Mesodermal cell (in vitro differentiated cells): ENCODE results near the gene RGS6.

Source experiments
- H3K27ac ChIP-seq: 2 replicates; pipeline ENCODE4 v1.7.0; 2013; ENCODE audit warnings: mild to moderate bottlenecking, low read depth, low read length, moderate library complexity; ENCODE audit not compliant: severe bottlenecking
- H3K36me3 ChIP-seq: 2 replicates; pipeline ENCODE4 v1.7.1; 2013; ENCODE audit warnings: mild to moderate bottlenecking, low read length, moderate library complexity; ENCODE audit not compliant: control insufficient read depth, insufficient read depth
- H3K4me1 ChIP-seq: one replicate; pipeline ENCODE4 v1.7.1; 2013; ENCODE audit warnings: mild to moderate bottlenecking, low read length; ENCODE audit not compliant: insufficient read depth, control insufficient read depth, poor library complexity, severe bottlenecking
- H3K4me3 ChIP-seq: 2 replicates; pipeline ENCODE4 v1.7.0; 2013; ENCODE audit warnings: low read length, control low read depth, mild to moderate bottlenecking; ENCODE audit not compliant: insufficient read depth, poor library complexity, severe bottlenecking; ENCODE audit errors: extremely low read depth
- H3K9me3 ChIP-seq: 2 replicates; pipeline ENCODE4 v1.7.1; 2013; ENCODE audit warnings: mild to moderate bottlenecking, low read length, moderate library complexity; ENCODE audit not compliant: control insufficient read depth
- WGBS, 2 experiments: methylation state at CpG; one replicate each; pipeline ENCODE4 v1.1.5; 2013; ENCODE audit warnings: missing lambda C conversion rate in 2 of 2; ENCODE audit not compliant: insufficient coverage in 2 of 2; 5-methylcytosine and 5-hydroxymethylcytosine counted together

The RGS6 gene

DNA sequence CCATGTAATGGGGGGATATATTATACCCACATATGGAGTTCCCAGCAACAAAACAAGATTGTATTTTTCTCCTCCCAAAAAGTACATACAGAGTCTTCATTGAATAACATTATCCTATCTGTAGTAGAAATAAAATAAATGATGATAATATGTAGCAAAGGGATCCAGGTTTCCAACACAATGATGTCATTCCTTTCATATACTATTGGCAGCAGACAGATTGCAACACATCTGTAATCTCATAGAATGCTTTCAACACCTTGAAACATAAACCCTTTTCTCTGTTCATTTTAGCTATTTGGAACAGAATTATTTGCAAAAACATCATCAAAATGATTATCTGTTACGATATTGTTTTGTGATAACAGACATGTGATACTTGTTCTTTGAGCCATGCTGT is 644.0 kb downstream of the RGS6 start:
- no peaks in the 10 kb centered on the region for H3K36me3 ChIP-seq
- no peaks in the 10 kb centered on the region for H3K4me1 ChIP-seq
- no CpG with 5 or more reads among the region's 1 CpG for WGBS, 2 experiments
- no peaks in the 10 kb centered on the region for H3K9me3 ChIP-seq
- no peak overlapping the region for H3K27ac ChIP-seq
- H3K4me3 ChIP-seq, result no peak overlapping the region

DNA sequence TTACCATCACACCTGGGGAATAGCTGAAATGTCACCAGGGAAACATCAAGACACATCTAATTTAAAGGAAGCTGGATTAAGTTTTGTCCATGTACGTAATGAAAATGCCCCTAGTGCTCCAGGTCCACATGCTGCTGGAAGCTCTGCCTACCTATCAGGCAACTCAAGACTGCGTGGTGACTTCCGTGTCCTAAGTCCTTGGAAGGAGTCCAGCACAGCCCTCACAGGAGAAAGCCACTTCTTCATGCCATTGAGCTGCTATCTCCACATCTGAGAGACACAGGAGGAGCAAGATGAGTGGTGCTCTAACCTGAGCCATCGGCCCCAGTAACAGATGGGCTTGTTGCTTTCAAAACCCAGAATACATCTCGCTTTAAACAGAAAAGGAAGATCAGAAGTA is 645.3 kb downstream of the RGS6 start:
- H3K4me1 ChIP-seq, result no peaks in the 10 kb centered on the region
- 93 to 96% methylated on average over 4 of the region's 5 CpGs for WGBS, 2 experiments

DNA sequence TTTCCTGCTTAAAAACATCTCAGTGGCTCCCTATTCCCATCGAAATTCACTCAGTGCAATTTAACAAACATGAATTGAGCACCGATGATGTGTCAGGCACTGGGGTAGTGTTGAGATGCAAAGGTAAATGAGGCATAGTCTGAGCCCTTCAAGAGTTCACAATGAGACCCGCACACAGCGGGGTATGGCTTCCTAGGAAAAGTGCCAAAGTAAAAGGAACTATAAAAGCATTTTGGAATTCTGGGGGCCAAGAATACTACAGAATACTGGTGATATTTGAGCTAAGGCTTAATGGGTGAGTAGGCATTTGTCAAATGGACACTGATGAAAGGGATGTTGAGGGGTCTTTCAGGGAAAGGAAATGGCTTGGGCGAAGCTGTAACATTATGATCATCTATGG is 646.3 kb downstream of the RGS6 start:
- Histone ChIP-seq H3K4me1 (no peaks in the 10 kb centered on the region), H3K9me3 (no peaks in the 10 kb centered on the region), H3K27ac (no peak overlapping the region), H3K36me3 (no peaks in the 10 kb centered on the region), H3K4me3 (no peak overlapping the region)
- 81 to 97% methylated on average over 3 of the region's 5 CpGs for WGBS, 2 experiments

More for the DNA sequence above, 645.3 kb downstream of the RGS6 start:
- Histone ChIP-seq H3K4me3 (no peak overlapping the region), H3K9me3 (no peaks in the 10 kb centered on the region), H3K27ac (no peak overlapping the region), H3K36me3 (no peaks in the 10 kb centered on the region)

DNA sequence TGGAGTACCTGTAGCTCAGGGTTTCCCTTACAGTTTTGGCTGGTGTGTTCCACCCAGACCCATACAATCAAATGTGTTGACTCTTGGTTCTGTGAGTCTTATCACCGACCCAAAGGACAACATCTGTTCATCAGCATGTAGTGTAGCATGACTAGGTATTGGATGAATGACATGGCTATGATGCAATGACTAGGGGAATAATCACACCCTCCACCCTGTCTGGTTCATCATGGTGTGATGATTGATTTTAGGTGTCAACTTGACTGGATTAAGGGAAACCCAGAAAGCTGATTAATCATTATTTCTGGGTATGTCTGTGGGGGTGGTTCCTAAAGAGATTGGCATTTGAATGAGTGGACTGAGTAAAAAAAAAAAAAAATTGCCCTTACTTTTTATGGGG is 650.4 kb downstream of the RGS6 start:
- Histone ChIP-seq H3K27ac (no peak overlapping the region), H3K4me3 (no peak overlapping the region), H3K9me3 (no peaks in the 10 kb centered on the region), H3K4me1 (no peaks in the 10 kb centered on the region), H3K36me3 (no peaks in the 10 kb centered on the region)
- WGBS, 2 experiments, result no CpG with 5 or more reads among the region's 1 CpG

DNA sequence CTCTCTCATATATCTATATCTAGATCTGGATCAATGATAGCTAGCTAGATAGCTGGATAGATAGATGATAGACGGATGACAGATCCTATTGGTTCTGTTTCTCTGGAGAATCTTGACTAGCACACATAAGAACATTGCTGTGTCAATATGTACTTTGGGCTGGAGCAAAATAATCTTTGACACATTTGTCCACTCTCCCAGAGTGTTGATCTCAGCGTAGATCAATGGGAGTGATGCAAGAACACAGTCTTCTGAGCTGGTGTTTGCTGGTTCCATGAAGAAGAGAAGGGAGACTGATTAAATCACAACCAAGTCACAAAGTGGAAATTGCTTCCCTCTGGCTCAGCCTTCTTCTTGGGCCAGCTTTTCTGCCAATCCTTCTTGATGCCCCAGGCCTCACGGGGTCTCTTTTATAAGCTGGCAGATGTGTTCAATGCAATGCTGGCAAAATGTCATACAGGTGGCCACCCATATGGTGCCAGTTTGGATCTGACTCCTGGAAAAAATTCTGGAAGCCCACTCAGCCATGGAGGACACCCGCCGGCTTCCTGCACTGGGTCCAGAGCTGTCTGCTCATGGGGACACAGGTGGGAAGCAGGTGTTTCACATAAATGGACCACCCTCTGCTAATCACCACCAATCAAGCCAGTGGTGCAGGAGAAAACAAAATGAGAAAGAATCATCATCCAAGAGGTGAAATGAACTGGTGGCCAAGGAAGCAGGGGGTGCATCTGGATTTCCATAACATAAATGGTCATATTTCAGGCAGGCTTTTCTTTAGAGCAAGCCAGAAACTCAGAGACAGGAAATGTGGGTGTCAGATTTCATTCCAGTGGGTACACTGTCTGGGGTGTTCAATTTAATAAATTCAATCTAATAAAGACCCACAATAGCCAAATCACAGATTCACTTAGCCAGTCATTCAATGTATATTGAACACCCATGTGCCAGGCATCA is 651.4 kb downstream of the RGS6 start:
- Histone ChIP-seq H3K27ac (no peak overlapping the region), H3K4me1 (no peaks in the 10 kb centered on the region), H3K4me3 (no peak overlapping the region), H3K9me3 (no peaks in the 10 kb centered on the region), H3K36me3 (no peaks in the 10 kb centered on the region)
- 81 to 96% methylated on average over 2 to 4 of the region's 5 CpGs for WGBS, 2 experiments

DNA sequence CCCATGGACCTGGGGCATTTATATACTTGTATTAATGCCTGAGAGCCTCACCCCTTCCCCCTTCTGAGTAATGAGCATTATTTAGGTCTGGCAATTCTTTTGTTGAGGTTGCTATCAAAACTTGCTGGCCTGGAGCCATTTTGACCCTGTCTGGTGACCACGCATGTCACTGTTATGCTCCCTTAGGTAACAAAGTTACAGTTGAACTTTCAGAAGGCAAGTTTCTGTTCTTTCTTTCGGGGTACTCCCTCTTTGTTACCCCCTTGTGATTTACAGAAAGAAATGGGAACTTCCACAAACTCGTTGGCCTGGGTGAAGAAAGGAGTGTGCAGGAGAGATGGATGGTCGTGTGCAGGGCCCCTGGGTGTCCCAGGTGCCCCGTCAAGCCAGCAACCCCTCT is 656.3 kb downstream of the RGS6 start:
- Histone ChIP-seq H3K27ac (no peak overlapping the region), H3K4me1 (no peaks in the 10 kb centered on the region), H3K36me3 (no peaks in the 10 kb centered on the region), H3K9me3 (no peaks in the 10 kb centered on the region), H3K4me3 (no peak overlapping the region)
- WGBS, 2 experiments, result 79 to 91% methylated on average over 2 to 3 of the region's 5 CpGs

DNA sequence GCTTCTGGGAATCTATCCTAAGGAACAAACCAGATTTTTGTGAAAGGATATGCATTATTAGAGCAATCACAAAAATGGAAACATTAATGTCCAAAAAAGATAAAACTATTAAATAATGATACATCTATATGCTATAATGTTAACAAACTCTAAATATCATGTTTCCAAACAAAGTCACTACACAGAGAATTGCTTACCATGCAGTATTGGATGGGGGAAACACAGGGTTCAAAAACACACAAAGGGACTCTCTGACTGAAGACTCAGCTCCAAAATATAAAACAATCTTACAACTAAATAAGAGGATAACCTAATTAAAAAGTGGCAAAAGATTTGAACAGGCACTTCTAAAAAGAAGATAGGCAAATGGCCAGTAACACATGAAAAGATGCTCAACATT is 657.4 kb downstream of the RGS6 start:
- Histone ChIP-seq H3K4me3 (no peak overlapping the region), H3K4me1 (no peaks in the 10 kb centered on the region), H3K9me3 (no peaks in the 10 kb centered on the region), H3K27ac (no peak overlapping the region), H3K36me3 (no peaks in the 10 kb centered on the region)

DNA sequence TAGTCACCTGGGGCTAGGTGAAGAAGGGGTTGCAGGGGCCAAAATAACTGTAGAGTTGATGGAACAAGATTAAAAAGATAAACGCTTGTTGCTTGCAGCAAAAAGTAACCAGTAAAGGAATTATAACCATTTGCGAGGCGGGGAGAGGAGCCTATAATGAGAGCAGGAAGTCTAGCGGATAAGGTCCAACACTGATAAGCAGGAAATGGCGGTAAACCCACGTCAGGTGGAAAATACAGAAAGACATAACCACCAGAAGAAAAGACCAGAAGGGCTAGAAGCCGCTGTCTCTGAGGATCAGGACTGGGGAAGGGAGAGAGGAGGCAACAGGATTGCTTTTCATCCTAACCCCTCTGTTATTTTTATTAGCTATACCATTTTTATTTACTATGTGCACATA is 658.3 kb downstream of the RGS6 start:
- Histone ChIP-seq H3K4me3 (no peak overlapping the region), H3K9me3 (no peaks in the 10 kb centered on the region), H3K36me3 (no peaks in the 10 kb centered on the region), H3K27ac (no peak overlapping the region), H3K4me1 (peaks cover 3% of the 10 kb centered on the region)
- 86 to 97% methylated on average over 4 to 6 of the region's 7 CpGs for WGBS, 2 experiments

DNA sequence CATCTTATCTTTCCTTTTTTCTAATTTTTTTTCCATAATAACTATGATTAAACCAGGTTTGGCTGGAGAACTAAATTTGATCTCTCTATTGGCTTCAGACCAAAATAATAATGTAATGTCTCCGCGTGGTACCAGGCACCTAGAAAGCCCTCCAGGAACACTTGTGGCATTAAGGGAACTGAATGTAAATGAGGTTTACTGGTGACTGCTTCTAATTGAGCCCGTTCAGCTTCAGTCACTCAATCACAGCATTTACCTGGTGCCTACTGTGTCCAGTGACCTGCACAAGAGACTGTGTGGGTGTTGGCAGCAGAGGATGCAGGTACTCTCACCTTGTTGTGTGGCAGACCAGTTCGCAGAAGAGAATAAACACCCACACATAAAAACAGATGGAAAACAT is 659.2 kb downstream of the RGS6 start:
- Histone ChIP-seq H3K27ac (no peak overlapping the region), H3K4me3 (no peak overlapping the region), H3K9me3 (no peaks in the 10 kb centered on the region), H3K36me3 (no peaks in the 10 kb centered on the region), H3K4me1 (peaks cover 3% of the 10 kb centered on the region)
- WGBS, 2 experiments, result 89 to 100% methylated on average over 1 to 3 of the region's 4 CpGs

DNA sequence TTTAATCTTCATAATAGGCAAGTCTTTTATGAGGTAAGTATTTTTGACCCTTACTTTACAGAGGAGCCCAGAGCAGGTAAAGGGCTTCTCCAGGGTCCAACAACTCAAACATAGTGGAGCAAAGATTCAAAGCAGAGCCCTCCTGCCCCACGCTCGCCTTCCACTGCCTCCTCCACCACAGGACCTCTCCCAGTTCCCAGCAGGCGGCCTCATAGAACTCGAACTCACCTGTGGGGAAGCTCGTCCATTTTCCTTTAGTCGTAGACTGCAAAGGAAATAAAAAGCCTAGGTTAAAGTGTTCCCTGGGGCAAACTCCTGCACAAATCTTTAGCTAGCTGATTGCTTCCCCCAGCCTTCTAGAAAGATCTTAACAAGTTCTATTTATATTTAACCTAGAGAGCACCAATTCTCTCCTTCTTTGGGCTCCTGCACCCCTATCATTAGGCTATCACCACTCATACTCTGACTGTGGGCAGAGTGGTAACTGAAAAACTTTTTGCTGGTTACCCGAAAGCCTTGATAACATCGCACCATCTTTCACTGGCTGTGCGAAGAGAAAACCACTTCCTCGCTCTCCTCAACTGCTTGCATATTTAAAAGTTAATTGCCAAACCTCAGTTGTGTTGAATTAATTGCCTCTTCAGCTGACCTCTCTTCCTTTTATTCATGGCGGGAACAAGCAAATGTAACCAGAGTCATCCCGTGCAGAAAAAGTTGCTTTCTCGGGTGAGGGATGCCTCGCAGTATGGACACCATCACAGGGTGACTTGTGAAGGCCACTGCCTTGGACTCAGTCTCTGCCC is 662.1 kb downstream of the RGS6 start:
- no peak overlapping the region for H3K4me3 ChIP-seq
- H3K27ac ChIP-seq, result no peak overlapping the region
- 93 to 96% methylated on average over 11 to 14 of the region's 14 CpGs for WGBS, 2 experiments
- H3K4me1 ChIP-seq, result peaks cover 3% of the 10 kb centered on the region
- H3K9me3 ChIP-seq, result no peaks in the 10 kb centered on the region
- no peaks in the 10 kb centered on the region for H3K36me3 ChIP-seq
